Calu3 (cell line): ENCODE results near the gene ATP8A1. TPM values are rescaled to one million over a fixed set of nuclear protein-coding genes. Genes with fewer than 3 reads are reported as not detected.

Source experiments
- BruUV-seq: library from RNA; stranded (reverse); fragments of 400-500 nt; replicated peaks from 2 replicates; lab custom pipeline; 2021; lab: Mats Ljungman, UMichigan
- CTCF ChIA-PET: fragments of 300-600 bp; sonication (Branson Sonifier 250); formaldehyde crosslinking; loops from one replicate; lab custom pipeline; 2022; ENCODE audit warnings: antibody characterized with exemption; lab: Charles Lee
- DNase-seq: peaks from one replicate; pipeline ENCODE4 v3.0.0; 2022
- H3K27ac Mint-ChIP-seq: one replicate; pipeline ENCODE4 v1.8.0; 2022; ENCODE audit warnings: mixed read lengths; ENCODE audit not compliant: unreplicated experiment
- H3K27me3 Mint-ChIP-seq: one replicate; pipeline ENCODE4 v1.8.0; 2022; ENCODE audit warnings: mixed read lengths; ENCODE audit not compliant: unreplicated experiment
- H3K36me3 Mint-ChIP-seq: one replicate; pipeline ENCODE4 v1.8.0; 2022; ENCODE audit warnings: mild to moderate bottlenecking, moderate library complexity, mixed read lengths; ENCODE audit not compliant: insufficient read depth, unreplicated experiment
- H3K4me1 Mint-ChIP-seq: one replicate; pipeline ENCODE4 v1.8.0; 2022; ENCODE audit warnings: mild to moderate bottlenecking, low read depth, mixed read lengths; ENCODE audit not compliant: unreplicated experiment
- H3K4me3 Mint-ChIP-seq: one replicate; pipeline ENCODE4 v1.8.0; 2022; ENCODE audit warnings: mild to moderate bottlenecking, low read depth, moderate library complexity, mixed read lengths; ENCODE audit not compliant: unreplicated experiment
- H3K9me3 Mint-ChIP-seq: one replicate; pipeline ENCODE4 v1.8.0; 2022; ENCODE audit warnings: low read depth, mixed read lengths; ENCODE audit not compliant: unreplicated experiment
- intact Hi-C: fragments of 100-400 bp; cut with micrococcal nuclease; formaldehyde crosslinking; loops from one replicate; pipeline ENCODE4 v1.10.0; 2022; ENCODE audit not compliant: unreplicated experiment
- total RNA-seq: library from RNA; stranded (reverse); gene quantifications from 2 replicates; pipeline ENCODE4 v1.2.3, GENCODE V29; 2022
- TF ChIP-seq, protein P1 (sequence below): fragments of 200-600 bp; IDR thresholded peaks from one replicate; pipeline ENCODE4 v1.8.0; 2022; ENCODE audit warnings: antibody characterized with exemption; ENCODE audit not compliant: unreplicated experiment

Gene ATP8A1
- total RNA-seq, 1 experiment from 2014 or later: 0.76 TPM

DNA sequence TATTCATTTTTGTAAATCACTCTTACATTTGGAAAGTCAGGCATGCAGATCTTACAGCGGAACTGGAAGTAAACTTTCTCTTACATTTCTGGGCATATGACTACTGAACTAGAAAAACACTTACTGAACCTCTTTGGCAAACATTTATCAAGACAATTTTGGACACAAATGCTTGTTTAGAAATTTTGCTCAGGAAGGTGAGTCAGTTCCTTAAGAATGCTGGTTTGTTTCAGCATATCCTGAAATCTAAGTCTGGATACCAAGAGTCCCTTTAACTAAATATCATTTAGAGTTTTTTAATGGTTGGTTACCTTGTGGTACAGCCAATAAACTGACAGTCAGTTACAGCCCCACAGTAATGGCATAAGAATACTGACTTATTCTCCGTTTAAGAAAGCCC lies 244.7 kb downstream of the ATP8A1 start:
- DNase-seq: no peak
- CTCF ChIA-PET: no interaction called here
- no peaks in the 10 kb centered on the region for H3K36me3 Mint-ChIP-seq
- H3K9me3 Mint-ChIP-seq: no peaks in the 10 kb centered on the region
- H3K27ac Mint-ChIP-seq: no peak overlapping the region
- TF ChIP-seq, protein P1, sequence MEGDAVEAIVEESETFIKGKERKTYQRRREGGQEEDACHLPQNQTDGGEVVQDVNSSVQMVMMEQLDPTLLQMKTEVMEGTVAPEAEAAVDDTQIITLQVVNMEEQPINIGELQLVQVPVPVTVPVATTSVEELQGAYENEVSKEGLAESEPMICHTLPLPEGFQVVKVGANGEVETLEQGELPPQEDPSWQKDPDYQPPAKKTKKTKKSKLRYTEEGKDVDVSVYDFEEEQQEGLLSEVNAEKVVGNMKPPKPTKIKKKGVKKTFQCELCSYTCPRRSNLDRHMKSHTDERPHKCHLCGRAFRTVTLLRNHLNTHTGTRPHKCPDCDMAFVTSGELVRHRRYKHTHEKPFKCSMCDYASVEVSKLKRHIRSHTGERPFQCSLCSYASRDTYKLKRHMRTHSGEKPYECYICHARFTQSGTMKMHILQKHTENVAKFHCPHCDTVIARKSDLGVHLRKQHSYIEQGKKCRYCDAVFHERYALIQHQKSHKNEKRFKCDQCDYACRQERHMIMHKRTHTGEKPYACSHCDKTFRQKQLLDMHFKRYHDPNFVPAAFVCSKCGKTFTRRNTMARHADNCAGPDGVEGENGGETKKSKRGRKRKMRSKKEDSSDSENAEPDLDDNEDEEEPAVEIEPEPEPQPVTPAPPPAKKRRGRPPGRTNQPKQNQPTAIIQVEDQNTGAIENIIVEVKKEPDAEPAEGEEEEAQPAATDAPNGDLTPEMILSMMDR: no peak
- H3K27me3 Mint-ChIP-seq: no peaks in the 10 kb centered on the region
- intact Hi-C loops: no loop called here
- no peaks in the 10 kb centered on the region for H3K4me1 Mint-ChIP-seq
- no TSS peak for BruUV-seq
- H3K4me3 Mint-ChIP-seq: no peak overlapping the region

DNA sequence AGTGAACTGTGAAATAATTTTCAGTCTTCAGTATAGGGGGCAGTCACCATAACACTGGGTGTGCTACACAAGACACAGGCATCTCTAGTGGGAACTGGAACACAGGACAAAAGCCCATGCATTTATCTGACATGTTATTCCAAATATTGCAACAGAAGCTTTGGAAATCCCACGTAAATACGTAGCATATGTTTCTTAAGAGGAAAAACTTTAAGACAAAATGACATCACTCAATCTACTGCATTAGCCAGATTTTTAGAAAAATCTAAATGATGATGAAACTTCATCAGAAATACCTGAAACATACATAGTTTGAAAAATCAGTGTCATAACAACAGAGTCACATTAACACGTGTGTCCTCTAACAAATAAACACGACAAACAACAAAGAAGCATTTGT lies 245.1 kb downstream of the ATP8A1 start:
- no peaks in the 10 kb centered on the region for H3K4me1 Mint-ChIP-seq

DNA sequence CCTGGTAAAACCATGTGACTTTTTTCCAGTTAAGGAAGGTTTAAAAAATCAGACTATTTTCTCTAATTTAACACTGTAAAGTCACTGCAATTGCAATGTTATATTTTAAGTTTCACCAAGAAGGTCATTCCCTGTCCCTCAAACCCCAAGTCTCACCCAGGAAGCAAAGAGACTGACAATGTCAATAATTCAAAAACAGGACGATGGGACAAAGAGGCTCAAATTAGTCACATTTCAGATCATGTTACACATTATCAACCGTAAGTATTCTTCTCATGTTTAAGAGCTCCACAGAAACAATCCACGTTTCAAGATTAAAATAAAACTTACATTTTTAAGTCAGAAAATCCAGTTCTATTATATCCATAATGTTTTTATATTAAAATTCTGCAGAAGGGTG lies 246.5 kb downstream of the ATP8A1 start:
- CTCF ChIA-PET: no interaction called here
- Mint-ChIP-seq H3K36me3 (no peaks in the 10 kb centered on the region), H3K4me1 (no peaks in the 10 kb centered on the region), H3K27ac (no peak overlapping the region), H3K9me3 (no peaks in the 10 kb centered on the region), H3K27me3 (no peaks in the 10 kb centered on the region), H3K4me3 (no peak overlapping the region)
- no TSS peak for BruUV-seq
- DNase-seq: no peak
- intact Hi-C loops: no loop called here
- TF ChIP-seq, protein P1: no peak

More for the DNA sequence above, 245.1 kb downstream of the ATP8A1 start:
- H3K27me3 Mint-ChIP-seq: no peaks in the 10 kb centered on the region
- TF ChIP-seq, protein P1: no peak
- no peak overlapping the region for H3K4me3 Mint-ChIP-seq
- DNase-seq: no peak
- intact Hi-C loops: no loop called here
- BruUV-seq: no TSS peak
- no peaks in the 10 kb centered on the region for H3K36me3 Mint-ChIP-seq
- CTCF ChIA-PET: no interaction called here
- H3K9me3 Mint-ChIP-seq: no peaks in the 10 kb centered on the region
- H3K27ac Mint-ChIP-seq: no peak overlapping the region

DNA sequence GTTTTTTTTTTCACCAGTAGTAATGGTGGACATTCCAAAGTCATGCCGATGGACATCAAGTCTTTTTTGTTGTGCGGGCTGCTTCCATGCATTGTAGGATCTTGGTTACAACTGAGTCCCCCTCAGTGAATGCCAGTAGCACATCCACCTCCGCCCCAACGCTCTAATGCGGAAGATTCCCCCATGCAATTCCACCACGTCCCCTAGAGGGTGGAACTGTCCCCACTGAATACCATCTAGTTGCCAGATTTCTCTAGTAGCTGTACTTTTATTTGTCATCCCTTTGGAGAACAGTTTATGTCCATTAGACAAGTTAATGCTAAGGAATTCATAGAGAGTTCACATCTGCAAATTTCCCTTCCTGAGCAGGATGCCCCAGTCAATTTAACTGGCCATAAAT lies 252.9 kb downstream of the ATP8A1 start:
- Mint-ChIP-seq H3K36me3 (no peaks in the 10 kb centered on the region), H3K4me1 (no peaks in the 10 kb centered on the region), H3K27ac (no peak overlapping the region), H3K4me3 (no peak overlapping the region), H3K9me3 (no peaks in the 10 kb centered on the region), H3K27me3 (peaks cover 28% of the 10 kb centered on the region)
- BruUV-seq: no TSS peak
- TF ChIP-seq, protein P1: no peak
- intact Hi-C loops: no loop called here
- CTCF ChIA-PET: interaction anchor here (0.7 kb wide), 1 partner anchor 1447 kb away, joined by 3 read pairs; no protein-coding TSS in a partner anchor
- DNase-seq: no peak
